ENCODE results near the gene CPEB4.

CPEB4 gene

DNA sequence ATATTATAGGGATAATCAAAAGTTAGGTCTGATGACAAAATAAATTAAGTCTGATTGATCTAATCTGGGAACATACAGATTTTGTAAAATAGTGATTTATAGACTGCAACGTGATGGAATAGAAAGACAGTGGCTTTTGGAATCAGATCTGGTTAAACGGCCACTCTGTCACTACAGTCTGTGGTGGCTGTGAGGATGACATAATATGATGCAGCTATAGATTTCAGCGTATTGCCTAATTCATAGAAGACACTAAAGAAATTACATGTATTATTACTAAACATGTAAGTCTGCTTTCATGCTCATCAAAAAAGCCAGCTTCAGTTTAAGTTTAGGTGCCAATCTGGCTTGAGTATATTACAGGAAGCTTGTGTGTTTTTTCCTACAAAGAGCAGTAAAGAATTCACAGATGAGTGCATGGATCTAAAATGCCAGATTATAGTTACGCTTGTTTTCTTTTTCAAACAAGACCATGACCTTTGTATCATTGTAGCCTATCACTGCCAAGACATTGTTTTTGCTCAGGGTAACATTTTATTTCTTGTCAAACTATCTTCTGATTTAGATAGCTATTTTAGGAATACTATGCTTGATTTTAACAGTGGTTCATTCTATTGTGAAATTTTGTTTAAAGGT, 25.7 kb downstream of the CPEB4 start:
- no peak for DNase-seq (ENCODE audit: low spot score)

DNA sequence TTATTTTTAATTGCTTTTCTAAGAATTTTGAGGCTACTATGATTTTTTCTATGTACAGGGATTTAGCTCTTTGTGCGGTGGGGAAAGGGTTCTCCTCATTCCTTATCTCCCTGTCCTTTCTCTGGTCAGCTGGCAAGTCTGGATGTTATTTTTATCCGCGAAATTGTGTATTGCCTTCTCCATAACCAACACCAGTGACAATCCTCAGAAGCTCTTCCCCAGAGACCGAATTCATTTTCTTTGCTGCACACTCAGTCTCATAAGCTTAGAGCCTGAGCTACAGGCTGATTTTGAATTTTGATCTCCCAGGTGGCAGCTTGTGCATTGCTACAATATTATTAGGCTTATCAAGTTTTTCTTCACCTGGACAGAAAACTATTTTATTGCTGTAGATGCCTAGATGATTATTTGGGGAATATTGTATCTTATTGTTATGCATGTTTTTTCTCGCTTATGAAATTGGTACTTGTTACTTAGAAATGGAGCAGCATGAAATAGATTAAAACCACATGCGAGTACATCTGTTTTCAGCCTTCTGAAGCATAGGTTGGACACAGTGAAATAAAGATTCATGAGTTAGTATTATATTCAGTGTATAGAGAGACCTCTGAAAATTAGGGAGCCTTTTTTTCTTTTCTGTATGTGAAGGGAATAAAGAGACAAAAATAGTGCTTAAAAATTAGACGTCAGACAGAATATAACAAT, 27.3 kb downstream of the CPEB4 start:
- no peak for DNase-seq (ENCODE audit: low spot score)

DNA sequence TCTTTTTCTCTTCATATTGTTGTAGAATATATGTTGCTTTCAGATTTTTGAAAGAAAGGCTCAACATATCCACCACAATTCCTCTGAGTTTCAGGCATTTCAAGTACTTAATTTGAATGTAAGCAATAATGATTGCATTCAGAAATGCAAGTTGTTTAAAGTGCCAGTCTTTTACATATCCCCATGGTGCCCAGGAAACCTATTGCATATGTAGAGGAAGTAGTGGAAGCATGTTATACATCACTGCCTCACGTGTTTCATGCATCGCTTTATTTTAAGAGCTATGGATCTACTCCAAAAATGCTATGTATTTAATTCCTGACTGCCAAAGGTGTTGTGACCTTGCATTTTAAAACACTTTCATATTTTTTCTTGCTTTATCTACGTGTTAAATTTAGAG, 28.1 kb downstream of the CPEB4 start:
- no peak for DNase-seq (ENCODE audit: low spot score)

GRCh38 chr5:173917788-173918786, 29.9 kb downstream of the CPEB4 start:
- peak; percentile 59 for DNase-seq (ENCODE audit: low spot score)

- peak; percentile 48 for DNase-seq (ENCODE audit: low spot score)
Observed at GRCh38 chr5:173919443-173919842, 31.3 kb downstream of the CPEB4 start.

DNA sequence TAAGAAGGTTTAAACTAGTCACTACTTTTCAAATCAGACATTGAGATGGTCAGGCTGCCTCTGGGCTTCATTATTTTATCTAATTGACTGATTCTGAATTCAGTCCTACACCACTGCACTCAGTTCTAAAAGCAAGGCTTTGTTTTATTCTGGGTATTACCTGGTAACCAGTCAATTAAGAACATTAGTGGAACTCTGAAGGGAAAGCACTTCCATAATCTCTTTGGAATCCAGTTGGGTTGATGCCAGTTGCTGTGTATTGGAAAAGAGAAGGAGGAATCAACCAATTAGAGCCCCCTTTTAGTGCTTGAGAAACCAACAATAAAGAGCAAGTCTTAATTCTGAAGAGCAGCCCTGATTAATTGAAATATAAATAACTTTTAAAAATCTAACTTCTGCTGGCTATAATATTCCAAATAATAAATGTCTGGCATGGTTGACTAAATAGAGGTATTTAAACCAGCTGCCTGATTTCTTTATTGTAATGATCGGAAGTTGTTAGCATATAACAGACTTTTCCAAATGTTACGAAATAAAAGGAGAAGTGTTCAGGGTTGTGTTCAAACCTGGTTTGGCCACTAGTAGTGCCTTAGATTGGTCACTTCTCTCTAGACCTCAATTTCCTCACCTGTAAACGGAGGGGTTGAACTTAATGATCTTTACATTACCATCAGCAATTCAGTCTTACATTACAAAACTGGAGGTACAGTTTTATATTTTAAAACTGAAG, 32.0 kb downstream of the CPEB4 start:
- no peak for DNase-seq (ENCODE audit: low spot score)

DNA sequence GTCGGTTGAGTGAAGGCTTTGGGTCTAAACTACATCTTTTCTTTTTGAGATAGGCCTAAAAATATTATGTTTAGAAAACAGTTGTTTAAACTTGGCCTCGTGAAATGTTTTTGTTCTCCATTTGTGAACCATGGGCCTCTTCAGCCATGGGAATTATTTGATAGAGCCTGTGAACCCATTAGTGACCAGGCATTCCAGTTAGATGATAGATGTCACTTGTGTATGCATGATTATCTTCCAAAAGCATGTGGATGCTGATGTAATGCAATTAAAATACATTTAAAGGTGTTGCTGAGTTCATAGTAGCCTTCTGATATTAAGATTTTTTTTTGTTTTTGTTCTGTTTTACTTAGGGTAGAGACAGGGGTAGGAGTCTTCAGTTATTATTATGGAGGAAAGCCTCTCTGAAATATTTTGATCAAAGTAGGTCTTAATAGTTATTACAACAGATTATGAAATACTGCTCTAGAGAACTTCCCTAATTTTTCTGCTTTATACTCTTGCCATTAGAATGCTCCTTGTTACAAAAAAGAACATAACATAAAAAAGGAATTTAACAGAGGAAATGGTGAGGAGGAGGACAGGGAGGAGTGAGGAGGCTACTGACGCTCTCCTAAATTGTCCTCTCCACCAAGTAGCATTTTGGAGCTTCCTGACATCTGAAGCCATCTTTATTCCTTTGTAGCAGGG, 32.9 kb downstream of the CPEB4 start:
- DNase-seq (ENCODE audit: low spot score) = no peak

DNA sequence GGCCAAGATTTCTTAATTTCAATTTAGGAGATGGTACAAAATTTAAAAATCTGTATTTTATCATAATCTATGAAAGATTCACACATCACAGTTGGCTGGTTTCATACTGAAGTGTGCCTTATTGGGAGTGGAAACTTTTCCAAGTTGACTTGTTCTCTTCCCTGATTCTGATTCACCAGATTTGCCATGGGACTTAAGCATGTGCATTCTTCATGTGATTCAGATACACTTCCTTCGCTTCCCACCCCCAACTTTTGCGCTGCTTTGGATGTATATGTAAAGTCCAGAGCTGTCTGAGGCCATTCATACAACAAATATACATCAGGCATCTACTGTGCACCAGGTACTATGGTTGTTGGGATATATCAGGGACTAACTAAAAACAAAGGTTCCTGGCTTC, 34.4 kb downstream of the CPEB4 start:
- no peak for DNase-seq (ENCODE audit: low spot score)

GRCh38 chr5:173923218-173924095, 35.3 kb downstream of the CPEB4 start:
- peak; percentile 16 for DNase-seq (ENCODE audit: low spot score)

DNA sequence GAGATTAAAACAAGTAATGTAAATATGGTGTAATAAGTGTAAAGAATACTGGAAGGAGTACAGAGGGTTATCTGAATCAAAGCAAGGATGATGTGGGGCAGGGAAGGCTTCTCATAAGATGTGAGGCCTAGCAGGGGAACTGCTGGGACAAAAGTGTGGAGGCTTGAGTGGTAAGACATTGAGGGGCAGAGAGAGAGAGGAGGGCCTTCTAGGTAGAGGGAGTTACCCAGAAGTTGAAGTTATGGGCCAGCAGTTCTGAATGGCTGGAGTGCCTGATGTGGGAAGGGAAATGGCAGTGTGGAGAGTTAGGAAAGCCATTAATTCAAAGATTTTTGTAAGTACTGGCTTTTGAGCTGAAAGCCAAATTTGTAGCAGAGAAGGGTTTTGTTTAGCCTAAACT, 36.8 kb downstream of the CPEB4 start:
- DNase-seq (ENCODE audit: low spot score) = no peak

GRCh38 chr5:173925449-173926071, 37.4 kb downstream of the CPEB4 start:
- DNase-seq (ENCODE audit: low spot score) = peak; percentile 46

- DNase-seq (ENCODE audit: low spot score) = no peak
Observed at GRCh38 chr5:173926359-173926758, 38.2 kb downstream of the CPEB4 start.

DNA sequence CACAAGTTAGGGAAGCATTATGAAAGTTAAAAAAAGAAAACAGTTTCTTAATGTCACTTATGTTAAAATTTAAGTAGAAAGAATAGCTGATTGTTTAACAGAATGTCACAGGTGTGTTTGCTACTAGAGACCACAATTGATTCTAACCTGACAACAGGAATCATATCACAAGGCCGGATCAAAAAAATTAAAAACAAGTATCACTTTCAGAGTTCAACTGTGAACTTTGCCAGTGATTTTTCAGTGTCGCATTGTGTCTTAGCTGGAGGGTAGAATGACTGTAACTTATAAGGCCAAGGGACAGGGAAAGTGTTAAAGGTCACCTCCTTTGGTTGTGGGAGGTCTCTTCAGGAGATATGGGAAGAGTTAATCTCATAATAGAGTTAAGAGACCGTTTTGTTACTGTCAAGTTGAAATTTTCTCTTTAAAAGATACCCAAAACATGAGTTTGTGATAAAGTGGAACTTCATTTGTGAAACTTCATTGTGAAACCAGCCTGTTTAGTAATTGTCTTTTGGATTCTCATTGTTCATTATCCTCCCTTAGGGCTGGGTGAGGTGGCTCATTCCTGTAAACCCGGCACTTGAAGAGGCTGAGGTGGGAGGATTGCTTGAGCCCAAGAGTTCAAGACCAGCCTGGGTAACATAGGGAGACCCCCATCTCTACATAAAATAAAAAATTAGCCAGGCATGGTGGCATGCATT, 40.9 kb downstream of the CPEB4 start:
- DNase-seq (ENCODE audit: low spot score) = no peak

DNA sequence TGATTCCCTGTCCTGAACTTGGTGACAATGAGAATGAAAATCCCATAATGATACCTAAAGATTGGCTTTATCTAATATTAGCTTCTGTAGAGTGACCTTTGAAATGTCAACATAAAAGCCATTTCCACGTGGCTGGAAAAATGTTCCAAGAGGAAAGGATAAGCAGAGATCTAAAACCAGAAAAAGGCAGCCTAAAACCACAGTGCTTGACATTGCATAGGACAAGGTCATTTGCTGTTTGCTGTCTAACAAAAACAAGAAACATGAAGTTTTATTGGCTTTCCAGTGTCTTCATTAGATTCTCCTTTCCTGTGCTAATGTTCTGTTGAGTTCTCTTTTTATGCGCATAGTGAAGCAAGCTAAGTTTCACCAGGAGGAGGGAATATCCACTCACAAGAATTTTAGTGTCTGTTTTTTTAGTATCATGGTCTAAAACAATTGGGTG, 44.6 kb downstream of the CPEB4 start:
- DNase-seq (ENCODE audit: low spot score) = no peak

- DNase-seq (ENCODE audit: low spot score) = no peak
Observed at GRCh38 chr5:173933901-173934300, 45.8 kb downstream of the CPEB4 start.

DNA sequence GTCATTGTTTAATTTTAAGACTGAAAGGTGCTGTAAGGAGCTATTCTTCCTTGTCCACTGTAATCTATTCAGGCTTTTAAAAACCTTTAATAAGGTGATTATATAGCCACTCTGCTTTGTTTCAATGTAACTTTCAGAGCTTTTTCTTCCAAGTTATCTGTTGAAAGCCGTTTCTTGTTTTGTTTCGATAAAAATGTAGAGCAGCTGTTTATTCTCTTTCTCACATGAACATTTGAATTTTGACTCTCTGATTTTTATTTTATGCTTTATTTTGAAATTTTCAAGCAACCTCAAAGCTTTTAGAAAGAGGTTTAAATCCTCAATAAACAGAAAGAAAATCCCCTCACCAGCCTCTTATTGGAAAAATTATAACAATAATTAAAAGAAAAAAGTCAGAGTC, 47.2 kb downstream of the CPEB4 start:
- no peak for DNase-seq (ENCODE audit: low spot score)

GRCh38 chr5:173940269-173940668, 52.1 kb downstream of the CPEB4 start:
- no peak for DNase-seq (ENCODE audit: low spot score)

- DNase-seq (ENCODE audit: low spot score) = no peak
Observed at GRCh38 chr5:173941102-173941501, 53.0 kb downstream of the CPEB4 start.

- no peak for DNase-seq (ENCODE audit: low spot score)
Observed at GRCh38 chr5:173941758-173942401, 53.7 kb downstream of the CPEB4 start.
